Kidney (tissue), 14 donors: ENCODE results near the gene CALCOCO1. TPM values are rescaled to one million over a fixed set of nuclear protein-coding genes. Genes with fewer than 3 reads are reported as not detected.

Experiments used
- DNase-seq, 5 donors: peaks; one replicate each; pipeline ENCODE4 v3.0.0-alpha.2; 2013 to 2020
- FAIRE-seq: peaks from 2 replicates; lab custom pipeline; 2012; peaks lifted over from hg19 to GRCh38; lab: Jason Lieb, UNC
- H3K27ac ChIP-seq, 2 donors: one replicate each; pipeline ENCODE4 v1.7.0; 2013; ENCODE audit warnings: low read depth in 2 of 2, low read length in 2 of 2, inconsistent platforms in 1 of 2
- H3K27me3 ChIP-seq: one replicate; pipeline ENCODE4 v1.7.1; 2013; ENCODE audit warnings: low read length, inconsistent platforms; ENCODE audit not compliant: control insufficient read depth, insufficient read depth
- H3K36me3 ChIP-seq, 3 donors: one replicate each; pipeline versions ENCODE4 v1.7.0 to v1.7.1; 2013; ENCODE audit warnings: low read length in 3 of 3, control low read depth in 1 of 3, inconsistent platforms in 1 of 3; ENCODE audit not compliant: insufficient read depth in 3 of 3, control insufficient read depth in 2 of 3
- H3K4me1 ChIP-seq, 3 donors: one replicate each; pipeline versions ENCODE4 v1.7.0 to v1.7.1; 2013; ENCODE audit warnings: low read length in 3 of 3, inconsistent platforms in 1 of 3, low read depth in 1 of 3; ENCODE audit not compliant: control insufficient read depth in 2 of 3, insufficient read depth in 2 of 3
- H3K4me3 ChIP-seq, 3 donors: one replicate each; pipeline versions ENCODE4 v1.7.0 to v1.8.1; 2013; ENCODE audit warnings: low read length in 3 of 3, control low read depth in 1 of 3, inconsistent platforms in 1 of 3
- H3K9ac ChIP-seq, 3 donors: one replicate each; pipeline versions ENCODE4 v1.7.0 to v1.7.1; 2013; ENCODE audit warnings: low read length in 3 of 3, control low read depth in 1 of 3, inconsistent platforms in 1 of 3
- H3K9me3 ChIP-seq, 3 donors: one replicate each; pipeline versions ENCODE4 v1.7.0 to v1.7.1; 2013; ENCODE audit warnings: low read length in 3 of 3, control low read depth in 1 of 3, inconsistent platforms in 1 of 3; ENCODE audit not compliant: control insufficient read depth in 2 of 3, insufficient read depth in 1 of 3
- intact Hi-C: fragments of 100-400 bp; cut with DNase I; formaldehyde crosslinking; loops from one replicate; pipeline ENCODE4 v1.11.1; 2022
- polyA plus RNA-seq: library from polyadenylated mRNA; stranded (reverse); fragments of 350-450 nt; fragmentation: Illumina TruSeq; extraction: RNeasy Lipid Tissue Mini Kit (QIAGEN cat#74804); gene quantifications from one replicate; pipeline ENCODE4 v1.2.3, GENCODE V29; 2014; ENCODE audit warnings: low read depth, low replicate concordance; ENCODE audit not compliant: insufficient read depth
- total RNA-seq: library from RNA; stranded (reverse); fragmentation: NEBNext Ultra II Directional; extraction: Animal tissue kit (Norgen Biotek cat#: 25700); gene quantifications from one replicate; pipeline ENCODE4 v1.2.1, GENCODE V29; 2021
- TF ChIP-seq, protein P1 (sequence below): IDR thresholded peaks from 3 replicates; pipeline ENCODE4 v1.5.1; 2012; ENCODE audit warnings: mild to moderate bottlenecking, moderate library complexity, borderline replicate concordance; ENCODE audit not compliant: insufficient read depth; ENCODE audit errors: extremely low read depth
- donor health status: control.
- donor health status: control.
- donor health status: control.
- donor health status: control.
- donor health status: control.
- donor health status: DM: yes; HTN: yes; CAD: no.
- donor health status: Normal renal cell carcinoma (clear cell type).

The CALCOCO1 gene
- total and polyA plus RNA-seq, 2 donors from 2014 or later: 82.2 to 109 TPM

DNA sequence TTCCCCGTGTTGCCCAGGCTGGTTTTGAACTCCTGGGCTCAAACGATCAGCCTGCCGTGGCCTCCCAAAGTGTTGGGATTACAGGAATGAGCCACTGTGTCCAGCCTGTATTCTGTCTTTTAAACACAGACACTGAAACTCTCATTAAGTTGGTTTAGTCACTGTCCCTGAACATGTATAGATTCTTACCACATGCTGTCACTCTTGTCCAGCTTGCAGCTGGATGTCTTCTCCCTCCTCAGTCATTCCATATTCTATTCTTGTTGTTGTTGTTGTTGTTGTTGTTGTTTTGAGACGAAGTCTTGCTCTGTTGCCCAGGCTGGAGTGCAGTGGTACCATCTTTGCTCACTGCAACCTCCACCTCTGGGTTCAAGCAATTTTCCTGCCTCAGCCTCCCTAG lies 39.1 kb downstream of the CALCOCO1 start:
- H3K4me3 ChIP-seq: no peak overlapping the region
- H3K9ac ChIP-seq: no peak overlapping the region
- H3K27me3 ChIP-seq: no peaks in the 10 kb centered on the region
- TF ChIP-seq, protein P1, sequence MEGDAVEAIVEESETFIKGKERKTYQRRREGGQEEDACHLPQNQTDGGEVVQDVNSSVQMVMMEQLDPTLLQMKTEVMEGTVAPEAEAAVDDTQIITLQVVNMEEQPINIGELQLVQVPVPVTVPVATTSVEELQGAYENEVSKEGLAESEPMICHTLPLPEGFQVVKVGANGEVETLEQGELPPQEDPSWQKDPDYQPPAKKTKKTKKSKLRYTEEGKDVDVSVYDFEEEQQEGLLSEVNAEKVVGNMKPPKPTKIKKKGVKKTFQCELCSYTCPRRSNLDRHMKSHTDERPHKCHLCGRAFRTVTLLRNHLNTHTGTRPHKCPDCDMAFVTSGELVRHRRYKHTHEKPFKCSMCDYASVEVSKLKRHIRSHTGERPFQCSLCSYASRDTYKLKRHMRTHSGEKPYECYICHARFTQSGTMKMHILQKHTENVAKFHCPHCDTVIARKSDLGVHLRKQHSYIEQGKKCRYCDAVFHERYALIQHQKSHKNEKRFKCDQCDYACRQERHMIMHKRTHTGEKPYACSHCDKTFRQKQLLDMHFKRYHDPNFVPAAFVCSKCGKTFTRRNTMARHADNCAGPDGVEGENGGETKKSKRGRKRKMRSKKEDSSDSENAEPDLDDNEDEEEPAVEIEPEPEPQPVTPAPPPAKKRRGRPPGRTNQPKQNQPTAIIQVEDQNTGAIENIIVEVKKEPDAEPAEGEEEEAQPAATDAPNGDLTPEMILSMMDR: no peak
- no peak for DNase-seq
- no peaks in the 10 kb centered on the region for H3K9me3 ChIP-seq
- FAIRE-seq: no peak
- H3K36me3 ChIP-seq: no peaks in the 10 kb centered on the region
- H3K27ac ChIP-seq: no peak overlapping the region
- intact Hi-C loops: no loop called here
- H3K4me1 ChIP-seq: no peaks in the 10 kb centered on the region

DNA sequence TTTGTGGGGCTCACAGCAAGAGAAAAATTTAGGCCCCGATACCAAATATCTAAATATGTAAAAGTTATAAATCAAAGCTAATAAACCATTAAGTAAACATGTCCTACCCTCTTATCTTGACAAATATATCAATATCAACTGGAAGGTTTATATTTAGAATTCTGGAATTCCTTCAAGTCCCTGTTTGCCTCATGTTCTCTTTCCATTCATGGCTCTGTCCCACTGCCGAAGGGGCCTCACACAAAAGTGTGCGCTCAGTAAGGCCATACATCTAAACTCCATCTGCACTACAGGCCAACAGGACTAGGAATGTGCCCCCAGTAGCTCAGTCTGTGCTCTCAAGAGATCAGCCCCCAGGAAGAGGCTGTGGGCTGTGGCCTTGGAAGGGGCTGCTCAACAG lies 40.8 kb downstream of the CALCOCO1 start:
- H3K4me1 ChIP-seq: no peaks in the 10 kb centered on the region
- FAIRE-seq (no peak), DNase-seq (peak in 3 of 5 donors; percentile 14 to 27 (median 25))
- H3K27ac ChIP-seq: peak overlapping the region in 1 of 2 donors; percentile 14
- intact Hi-C loops: no loop called here
- H3K27me3 ChIP-seq: no peaks in the 10 kb centered on the region
- no peak overlapping the region for H3K4me3 ChIP-seq
- TF ChIP-seq, protein P1: no peak
- no peak overlapping the region for H3K9ac ChIP-seq
- no peaks in the 10 kb centered on the region for H3K36me3 ChIP-seq
- H3K9me3 ChIP-seq: no peaks in the 10 kb centered on the region

DNA sequence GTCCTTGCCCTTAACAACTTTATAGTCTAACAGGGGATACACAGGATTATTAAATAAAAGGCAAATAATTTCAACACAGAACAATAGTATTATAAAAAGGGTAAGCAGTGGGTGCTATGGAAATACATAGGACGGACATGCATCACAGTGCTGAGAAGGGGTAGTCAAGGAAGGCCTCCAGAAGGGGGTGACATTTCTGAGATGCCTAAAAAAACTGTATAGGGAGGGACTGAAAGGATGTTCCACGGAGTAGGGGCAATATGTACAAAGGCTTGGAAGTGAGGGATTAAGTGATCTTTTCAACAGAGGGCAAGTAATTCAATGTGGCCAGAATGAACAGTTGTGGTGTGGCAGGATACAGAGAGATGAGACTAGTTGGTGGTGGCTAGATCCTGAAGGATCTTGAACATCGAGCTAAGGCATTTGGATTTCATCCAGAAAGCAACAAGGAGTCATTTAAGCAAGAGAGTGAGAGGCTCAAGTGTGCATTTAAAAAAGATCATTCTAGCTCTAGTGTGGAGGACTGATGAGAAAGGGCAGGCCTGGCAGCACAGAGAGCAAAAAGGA lies 42.5 kb downstream of the CALCOCO1 start:
- H3K9ac ChIP-seq: no peak overlapping the region
- intact Hi-C loops: no loop called here
- TF ChIP-seq, protein P1: no peak
- H3K36me3 ChIP-seq: no peaks in the 10 kb centered on the region
- no peak for DNase-seq
- H3K4me1 ChIP-seq: no peaks in the 10 kb centered on the region
- no peak overlapping the region for H3K4me3 ChIP-seq
- no peaks in the 10 kb centered on the region for H3K27me3 ChIP-seq
- H3K27ac ChIP-seq: no peak overlapping the region
- H3K9me3 ChIP-seq: no peaks in the 10 kb centered on the region
- no peak for FAIRE-seq

DNA sequence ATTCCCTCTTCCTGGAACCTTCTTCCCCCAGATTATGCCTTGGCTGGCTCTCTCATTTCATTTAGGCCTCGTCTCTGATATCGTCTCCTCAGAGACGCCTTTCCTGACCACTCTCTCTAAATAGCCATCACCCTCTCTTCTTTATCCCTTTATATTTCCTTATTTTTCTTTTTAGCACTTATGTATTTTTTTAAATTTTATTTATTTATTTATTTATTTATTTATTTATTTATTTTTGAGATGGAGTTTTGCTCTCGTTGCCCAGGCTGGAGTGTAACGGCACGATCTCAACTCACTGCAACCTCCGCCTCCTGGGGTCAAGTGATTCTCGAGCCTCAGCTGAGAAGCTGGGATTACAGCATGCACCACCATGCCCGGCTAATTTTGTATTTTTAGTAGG lies 43.3 kb downstream of the CALCOCO1 start:
- no peaks in the 10 kb centered on the region for H3K9me3 ChIP-seq
- H3K9ac ChIP-seq: no peak overlapping the region
- H3K4me1 ChIP-seq: peaks cover 0 to 4% (median 0%) of the 10 kb centered on the region in 3 donors
- DNase-seq (no peak), FAIRE-seq (no peak)
- TF ChIP-seq, protein P1: no peak
- H3K27me3 ChIP-seq: no peaks in the 10 kb centered on the region
- intact Hi-C loops: no loop called here
- H3K36me3 ChIP-seq: no peaks in the 10 kb centered on the region
- H3K4me3 ChIP-seq: no peak overlapping the region
- no peak overlapping the region for H3K27ac ChIP-seq
